NCI-H146 treated with DMSO at 0.1 percent for 48 hours (cell line): Measurements from ENCODE around the gene ERBIN.
"Not testable (repeated sequence)": the region's sequence is repeated elsewhere in the genome, so short reads cannot be mapped to it uniquely, and the experiment has no call there.

Source experiments
- DNase-seq: peaks from one replicate; lab custom pipeline; 2025; ENCODE audit not compliant: unreplicated experiment; lab: John Stamatoyannopoulos, UW

The ERBIN gene

GRCh38 chr5:65926276-65926783, at the start of gene ERBIN:
Gene ERBIN, plus strand, starts transcription at chr5:65926575. Its CDS starts 66,144 bp downstream, at chr5:65992719.
- peak; percentile 54 for DNase-seq

GRCh38 chr5:65876970-65877369, 49.4 kb upstream of the ERBIN start:
- DNase-seq = no peak

- DNase-seq = not testable (repeated sequence)
Observed at GRCh38 chr5:65879668-65880256, 46.6 kb upstream of the ERBIN start.

GRCh38 chr5:65880496-65881072, 45.8 kb upstream of the ERBIN start:
- DNase-seq = no peak

GRCh38 chr5:65882278-65882677, 44.1 kb upstream of the ERBIN start:
- DNase-seq = no peak

GRCh38 chr5:65883461-65883860, 42.9 kb upstream of the ERBIN start:
- no peak for DNase-seq

- DNase-seq = no peak
Observed at GRCh38 chr5:65886387-65886786, 40.0 kb upstream of the ERBIN start.

- not testable (repeated sequence) for DNase-seq
Observed at GRCh38 chr5:65892024-65892423, 34.4 kb upstream of the ERBIN start.

- no peak for DNase-seq
Observed at GRCh38 chr5:65892801-65893200, 33.6 kb upstream of the ERBIN start.

- DNase-seq = no peak
Observed at GRCh38 chr5:65893749-65894430, 32.5 kb upstream of the ERBIN start.

GRCh38 chr5:65895891-65896290, 30.5 kb upstream of the ERBIN start:
- DNase-seq = no peak

- DNase-seq = no peak
Observed at GRCh38 chr5:65900746-65901145, 25.6 kb upstream of the ERBIN start.

- DNase-seq = no peak
Observed at GRCh38 chr5:65902104-65902503, 24.3 kb upstream of the ERBIN start.

GRCh38 chr5:65903581-65903980, 22.8 kb upstream of the ERBIN start:
- no peak for DNase-seq

- DNase-seq = no peak
Observed at GRCh38 chr5:65906256-65906655, 20.1 kb upstream of the ERBIN start.

- DNase-seq = no peak
Observed at GRCh38 chr5:65907135-65907534, 19.2 kb upstream of the ERBIN start.

GRCh38 chr5:65910711-65911110, 15.7 kb upstream of the ERBIN start:
- DNase-seq = no peak

- no peak for DNase-seq
Observed at GRCh38 chr5:65912311-65912710, 14.1 kb upstream of the ERBIN start.

GRCh38 chr5:65913519-65913918, 12.9 kb upstream of the ERBIN start:
- no peak for DNase-seq

GRCh38 chr5:65914641-65915196, 11.7 kb upstream of the ERBIN start:
- no peak for DNase-seq

- not testable (repeated sequence) for DNase-seq
Observed at GRCh38 chr5:65915661-65916060, 10.7 kb upstream of the ERBIN start.

- no peak for DNase-seq
Observed at GRCh38 chr5:65916066-65916465, 10.3 kb upstream of the ERBIN start.
